Right lobe of liver (tissue), 4 donors: ENCODE results near the gene RFX3.

Source experiments
- CTCF ChIP-seq, 4 donors: fragments of 200-600 bp in 3 of 4; fragments of 450-650 bp in 1 of 4; IDR thresholded peaks; one replicate each; pipeline versions ENCODE4 v1.5.1 to v1.8.0; 2016 to 2022; ENCODE audit warnings: antibody characterized with exemption in 4 of 4, mild to moderate bottlenecking in 2 of 4
- POLR2A ChIP-seq: fragments of 450-650 bp; IDR thresholded peaks from one replicate; pipeline ENCODE4 v1.6.1; 2017; ENCODE audit warnings: antibody characterized with exemption, mild to moderate bottlenecking
- donor health status: DM: no; HTN: no; CAD: no.
- donor health status: DM: no; HTN: no; CAD: no.
- donor health status: DM: no; HTN: yes; CAD: no.

- TF ChIP-seq CTCF (IDR thresholded peaks at IDR 0.05) (no peak), POLR2A (no peak)
Observed at GRCh38 chr9:3435732-3436131, 90.1 kb downstream of the RFX3 start.
